ENCODE results near the gene RGS19. TPM values are rescaled to one million over a fixed set of nuclear protein-coding genes. Genes with fewer than 3 reads are reported as not detected.
"Not testable (repeated sequence)": the region's sequence is repeated elsewhere in the genome, so short reads cannot be mapped to it uniquely, and the experiment has no call there.

The RGS19 gene, protein sequence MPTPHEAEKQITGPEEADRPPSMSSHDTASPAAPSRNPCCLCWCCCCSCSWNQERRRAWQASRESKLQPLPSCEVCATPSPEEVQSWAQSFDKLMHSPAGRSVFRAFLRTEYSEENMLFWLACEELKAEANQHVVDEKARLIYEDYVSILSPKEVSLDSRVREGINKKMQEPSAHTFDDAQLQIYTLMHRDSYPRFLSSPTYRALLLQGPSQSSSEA
- 1 to 10 TPM; 6.3 to 9.1 (median 8.3) TPM for total RNA-seq
- polyA plus RNA-seq, result 5.8 TPM
- long read RNA-seq, donor 1, transcript RGS19-202 (6 exons, 1,593 nt), result major isoform, 10 of 27 reads
- long read RNA-seq, donor 1, partial matches to known transcripts, result 2 of 27 reads
- long read RNA-seq, donor 1, other reads (novel, unspliced or antisense), result 13 of 27 reads
- long read RNA-seq, donor 2, partial matches to known transcripts, result 2 of 11 reads
- long read RNA-seq, donor 2, other reads (novel, unspliced or antisense), result 3 of 11 reads
- long read RNA-seq, donor 3, transcript RGS19-202 (6 exons, 1,593 nt), result minor isoform, 6 of 29 reads
- long read RNA-seq, donor 3, transcript RGS19-201 (6 exons, 1,510 nt), result major isoform, 11 of 29 reads
- long read RNA-seq, donor 3, partial matches to known transcripts, result 2 of 29 reads
- long read RNA-seq, donor 3, other reads (novel, unspliced or antisense), result 10 of 29 reads
- long read RNA-seq, donor 4, partial matches to known transcripts, result 0 of 10 reads
- long read RNA-seq, donor 4, other reads (novel, unspliced or antisense), result 3 of 10 reads

DNA sequence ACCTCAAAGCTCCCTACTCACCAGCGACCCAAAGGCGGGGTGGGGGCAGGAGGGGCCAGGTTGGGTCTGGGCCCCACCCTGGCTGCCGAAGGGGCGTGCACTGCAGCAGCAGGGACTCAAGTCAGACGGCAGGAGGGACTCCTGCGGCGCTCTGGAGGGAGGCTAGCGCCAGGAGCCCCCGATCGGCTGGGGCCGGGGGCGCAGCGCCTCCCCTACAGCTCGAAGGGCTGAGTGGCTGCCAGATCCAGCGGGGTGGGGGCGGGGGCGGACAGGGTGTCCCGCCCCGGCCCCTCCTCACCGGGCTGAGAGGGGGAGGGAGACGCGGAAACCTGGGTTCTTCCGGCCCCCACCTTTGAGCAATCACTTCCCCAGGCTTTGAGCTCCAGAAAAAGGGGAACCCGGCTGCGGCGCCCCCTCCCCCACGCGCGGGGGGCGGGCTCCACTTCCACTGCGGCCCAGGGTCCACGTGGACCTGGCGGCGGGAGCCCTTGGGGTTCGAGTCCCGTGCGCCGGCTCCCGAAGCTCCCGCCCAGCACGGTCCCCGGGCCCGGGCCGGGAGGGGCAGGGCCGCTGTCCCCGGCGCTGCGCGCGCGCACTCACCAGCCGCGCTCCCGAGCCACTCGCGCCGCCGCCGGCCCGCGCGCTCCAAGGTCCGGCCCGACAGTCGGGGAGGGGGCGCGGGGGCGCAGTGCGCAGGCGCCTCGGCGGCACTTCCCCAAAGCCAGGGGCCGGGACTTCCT is at the start of gene RGS19:
TSS of gene RGS19 (minus strand) at position 246 of the 740 bp plus-strand sequence. CDS start 2,632 bp downstream, outside the sequence.
- ATAC-seq (peak; percentile 64 to 65), DNase-seq (peak; percentile 85 to 93 (median 93))
- Histone ChIP-seq H3K27ac (ENCODE audit: low read length) (peak within 1 kb of the TSS; percentile 51), H3K9me3 (ENCODE audit: control insufficient read depth, low read length) (no peaks in the 10 kb centered on the region), H3K27me3 (ENCODE audit: control insufficient read depth, insufficient read depth) (no peaks in the 10 kb centered on the region), H3K4me1 (ENCODE audit: control insufficient read depth, insufficient read depth, low read length) (no peaks in the 10 kb centered on the region), H3K4me3 (ENCODE audit: low read length) (peak within 1 kb of the TSS; percentile 85)
- intact Hi-C loops (cut with DNase I), result loop anchor here in 1 of 4 donors (5.0 kb wide), 1 partner anchor 43 kb away; no protein-coding TSS in a partner anchor
- 1% methylated on average over 73 of the region's 73 CpGs for WGBS

DNA sequence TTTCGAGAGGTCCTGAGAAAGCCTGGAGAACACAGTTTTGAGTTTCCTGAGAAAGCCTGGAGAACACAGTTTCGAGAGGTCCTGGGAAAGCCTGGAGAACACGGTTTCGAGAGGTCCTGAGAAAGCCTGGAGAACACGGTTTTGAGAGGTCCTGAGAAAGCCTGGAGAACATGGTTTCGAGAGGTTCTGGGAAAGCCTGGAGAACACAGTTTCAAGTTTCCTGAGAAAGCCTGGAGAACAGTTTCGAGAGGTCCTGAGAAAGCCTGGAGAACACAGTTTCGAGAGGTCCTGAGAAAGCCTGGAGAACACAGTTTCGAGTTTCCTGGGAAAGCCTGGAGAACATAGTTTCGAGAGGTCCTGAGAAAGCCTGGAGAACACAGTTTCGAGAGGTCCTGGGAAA is 44.2 kb upstream of the RGS19 start:
- 85% methylated on average over 11 of the region's 11 CpGs for WGBS

DNA sequence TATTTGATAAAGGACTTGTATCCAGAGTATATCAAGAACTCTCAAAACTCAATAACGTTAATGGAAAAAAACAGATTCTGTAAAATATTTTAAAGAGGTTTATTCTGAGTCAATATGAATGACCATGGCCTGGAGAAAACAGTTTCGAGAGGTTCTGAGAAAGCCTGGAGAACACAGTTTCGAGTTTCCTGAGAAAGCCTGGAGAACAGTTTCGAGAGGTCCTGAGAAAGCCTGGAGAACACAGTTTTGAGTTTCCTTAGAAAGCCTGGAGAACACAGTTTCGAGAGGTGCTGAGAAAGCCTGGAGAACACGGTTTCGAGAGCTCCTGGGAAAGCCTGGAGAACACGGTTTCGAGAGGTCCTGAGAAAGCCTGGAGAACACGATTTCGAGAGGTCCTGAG is 43.6 kb upstream of the RGS19 start:
- not testable (repeated sequence) for DNase-seq; H3K4me3 ChIP-seq (ENCODE audit: low read length); ATAC-seq; H3K27ac ChIP-seq (ENCODE audit: low read length); H3K4me1 ChIP-seq (ENCODE audit: control insufficient read depth, insufficient read depth, low read length); H3K27me3 ChIP-seq (ENCODE audit: control insufficient read depth, insufficient read depth); H3K9me3 ChIP-seq (ENCODE audit: control insufficient read depth, low read length)
- intact Hi-C loops (cut with DNase I), result loop anchor here in 2 of 4 donors (5.0 kb wide), 2 partner anchors 41 to 86 kb away; partner anchors contain the start of genes C20orf204 (in 1 of the 2), LKAAEAR1 (in 1 of the 2) and OPRL1 (in 1 of the 2)
- WGBS, result 83% methylated on average over 11 of the region's 11 CpGs

More for the DNA sequence above, 44.2 kb upstream of the RGS19 start:
- H3K27ac ChIP-seq (ENCODE audit: low read length); H3K4me3 ChIP-seq (ENCODE audit: low read length); H3K4me1 ChIP-seq (ENCODE audit: control insufficient read depth, insufficient read depth, low read length); DNase-seq; H3K27me3 ChIP-seq (ENCODE audit: control insufficient read depth, insufficient read depth); H3K9me3 ChIP-seq (ENCODE audit: control insufficient read depth, low read length); ATAC-seq: not testable (repeated sequence)
- intact Hi-C loops (cut with DNase I), result loop anchor here in 2 of 4 donors (5.0 kb wide), 2 partner anchors 41 to 86 kb away; partner anchors contain the start of genes C20orf204 (in 1 of the 2), LKAAEAR1 (in 1 of the 2) and OPRL1 (in 1 of the 2)

DNA sequence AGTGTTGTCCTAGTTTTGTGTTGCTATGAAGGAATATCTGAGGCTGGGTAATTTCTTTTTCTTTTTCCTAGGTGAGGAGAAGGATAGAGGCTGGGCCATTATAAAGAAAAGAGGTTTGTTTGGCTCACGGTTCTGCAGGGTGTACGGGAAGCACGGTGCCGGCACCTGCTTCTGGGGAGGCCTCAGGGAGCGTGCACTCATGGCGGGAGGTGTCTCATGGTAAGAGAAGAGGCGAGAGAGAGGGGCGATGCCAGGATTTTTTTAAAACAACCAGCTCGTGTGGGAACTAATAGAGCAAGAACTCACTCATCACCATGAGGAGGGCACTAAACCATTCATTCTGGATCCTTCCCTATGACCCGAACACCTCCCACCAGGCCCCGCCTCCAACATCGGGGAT is 42.3 kb upstream of the RGS19 start:
- Histone ChIP-seq H3K9me3 (ENCODE audit: control insufficient read depth, low read length) (no peaks in the 10 kb centered on the region), H3K4me1 (ENCODE audit: control insufficient read depth, insufficient read depth, low read length) (no peaks in the 10 kb centered on the region), H3K27ac (ENCODE audit: low read length) (no peak overlapping the region), H3K4me3 (ENCODE audit: low read length) (no peak overlapping the region), H3K27me3 (ENCODE audit: control insufficient read depth, insufficient read depth) (no peaks in the 10 kb centered on the region)
- 86% methylated on average over 12 of the region's 12 CpGs for WGBS
- DNase-seq (peak in 2 of 3 donors; percentile 4 to 21), ATAC-seq (no peak)
- intact Hi-C loops (cut with DNase I), result loop anchor here in 2 of 4 donors (5.0 kb wide), 2 partner anchors 39 to 84 kb away; partner anchors contain the start of genes C20orf204 (in 1 of the 2), LKAAEAR1 (in 1 of the 2) and OPRL1 (in 1 of the 2)

DNA sequence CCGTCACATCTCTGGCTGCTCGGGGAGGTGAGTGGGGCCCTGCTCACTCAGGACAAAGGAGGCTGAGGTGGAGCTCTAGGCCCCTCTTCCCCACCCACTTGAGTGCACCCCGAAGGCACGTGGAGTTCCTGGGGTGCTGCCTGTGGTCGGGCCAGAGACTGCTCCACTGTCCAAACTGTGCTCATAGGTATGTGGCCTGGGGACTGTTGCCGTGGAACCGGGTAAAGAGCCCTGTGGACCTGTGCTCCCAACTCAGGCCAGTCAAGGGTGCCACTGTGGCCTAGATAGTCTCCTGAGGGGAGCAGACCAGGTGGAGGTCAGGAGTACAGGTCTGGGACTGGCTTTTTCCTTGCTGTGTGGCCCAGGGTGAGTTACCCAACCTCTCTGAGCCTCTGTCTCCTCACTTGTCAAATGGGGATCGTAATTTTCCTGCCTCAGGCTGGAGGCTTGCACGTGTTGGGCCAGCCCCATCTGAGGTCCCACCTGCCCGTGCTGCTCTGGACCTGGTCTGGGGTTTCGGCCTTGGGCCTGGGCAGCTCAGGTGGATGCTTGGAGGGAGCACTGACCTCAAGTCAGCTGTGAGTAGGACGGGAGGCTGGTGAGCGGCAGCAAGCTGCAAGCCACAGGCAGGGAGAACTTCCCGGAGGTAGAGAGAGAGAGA is 40.5 kb upstream of the RGS19 start:
- peak; percentile 34 to 47 for ATAC-seq

DNA sequence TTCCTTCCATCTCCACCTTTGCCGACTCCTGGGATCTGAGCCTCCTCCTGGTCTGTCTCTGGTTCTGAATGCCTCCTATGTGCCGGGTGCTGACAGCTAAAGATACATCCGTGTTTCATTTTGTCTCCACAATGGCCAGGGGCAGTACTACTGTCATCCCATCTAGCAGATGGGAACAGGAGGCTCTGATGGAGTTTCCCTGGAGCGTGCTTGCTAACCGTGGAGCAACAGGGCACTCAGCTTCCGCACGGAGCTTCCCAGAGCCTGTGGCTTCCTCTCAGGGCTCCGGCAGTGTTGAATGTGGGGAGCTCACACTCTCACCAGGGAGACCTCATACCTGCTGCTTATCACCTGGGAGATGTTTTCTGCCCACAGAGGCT is 40.0 kb upstream of the RGS19 start:
- no peak overlapping the region for H3K27ac ChIP-seq (ENCODE audit: low read length)
- no peak overlapping the region for H3K4me3 ChIP-seq (ENCODE audit: low read length)
- no peaks in the 10 kb centered on the region for H3K4me1 ChIP-seq (ENCODE audit: control insufficient read depth, insufficient read depth, low read length)
- no peaks in the 10 kb centered on the region for H3K27me3 ChIP-seq (ENCODE audit: control insufficient read depth, insufficient read depth)
- 69% methylated on average over 8 of the region's 8 CpGs for whole genome bisulfite sequencing
- intact Hi-C loops (cut with DNase I), result no loop called here
- no peak for ATAC-seq
- no peak for DNase-seq
- H3K9me3 ChIP-seq (ENCODE audit: control insufficient read depth, low read length), result no peaks in the 10 kb centered on the region

More for the DNA sequence above, 40.5 kb upstream of the RGS19 start:
- peak in 2 of 3 donors; percentile 42 to 55 for DNase-seq
- H3K27ac ChIP-seq (ENCODE audit: low read length), result no peak overlapping the region
- no peaks in the 10 kb centered on the region for H3K27me3 ChIP-seq (ENCODE audit: control insufficient read depth, insufficient read depth)
- H3K9me3 ChIP-seq (ENCODE audit: control insufficient read depth, low read length), result no peaks in the 10 kb centered on the region
- no peak overlapping the region for H3K4me3 ChIP-seq (ENCODE audit: low read length)
- intact Hi-C loops (cut with DNase I), result loop anchor here in 2 of 4 donors (5.0 kb wide), 2 partner anchors 38 to 83 kb away; partner anchors contain the start of genes C20orf204 (in 1 of the 2), LKAAEAR1 (in 1 of the 2) and OPRL1 (in 1 of the 2)
- 64% methylated on average over 14 of the region's 14 CpGs for WGBS
- no peaks in the 10 kb centered on the region for H3K4me1 ChIP-seq (ENCODE audit: control insufficient read depth, insufficient read depth, low read length)

DNA sequence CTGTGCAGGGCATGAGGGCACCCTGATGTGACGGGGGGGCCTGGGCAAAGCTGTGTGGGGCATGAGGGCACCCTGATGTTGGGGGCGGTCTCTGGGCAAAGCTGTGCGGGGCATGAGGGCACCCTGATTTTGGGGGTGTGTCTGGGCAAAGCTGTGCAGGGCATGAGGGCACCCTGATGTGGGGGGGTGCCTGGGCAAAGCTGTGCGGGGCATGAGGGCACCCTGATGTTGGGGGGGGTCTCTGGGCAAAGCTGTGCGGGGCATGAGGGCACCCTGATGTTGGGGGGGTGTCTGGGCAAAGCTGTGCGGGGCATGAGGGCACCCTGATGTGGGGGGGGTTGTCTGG is 38.1 kb upstream of the RGS19 start:
- 68% methylated on average over 5 of the region's 6 CpGs for WGBS
- H3K4me3 ChIP-seq (ENCODE audit: low read length); H3K27me3 ChIP-seq (ENCODE audit: control insufficient read depth, insufficient read depth); ATAC-seq; intact Hi-C loops (cut with DNase I); H3K9me3 ChIP-seq (ENCODE audit: control insufficient read depth, low read length); H3K4me1 ChIP-seq (ENCODE audit: control insufficient read depth, insufficient read depth, low read length); H3K27ac ChIP-seq (ENCODE audit: low read length): not testable (repeated sequence)
- DNase-seq, result peak in 2 of 3 donors; percentile 3 to 7

DNA sequence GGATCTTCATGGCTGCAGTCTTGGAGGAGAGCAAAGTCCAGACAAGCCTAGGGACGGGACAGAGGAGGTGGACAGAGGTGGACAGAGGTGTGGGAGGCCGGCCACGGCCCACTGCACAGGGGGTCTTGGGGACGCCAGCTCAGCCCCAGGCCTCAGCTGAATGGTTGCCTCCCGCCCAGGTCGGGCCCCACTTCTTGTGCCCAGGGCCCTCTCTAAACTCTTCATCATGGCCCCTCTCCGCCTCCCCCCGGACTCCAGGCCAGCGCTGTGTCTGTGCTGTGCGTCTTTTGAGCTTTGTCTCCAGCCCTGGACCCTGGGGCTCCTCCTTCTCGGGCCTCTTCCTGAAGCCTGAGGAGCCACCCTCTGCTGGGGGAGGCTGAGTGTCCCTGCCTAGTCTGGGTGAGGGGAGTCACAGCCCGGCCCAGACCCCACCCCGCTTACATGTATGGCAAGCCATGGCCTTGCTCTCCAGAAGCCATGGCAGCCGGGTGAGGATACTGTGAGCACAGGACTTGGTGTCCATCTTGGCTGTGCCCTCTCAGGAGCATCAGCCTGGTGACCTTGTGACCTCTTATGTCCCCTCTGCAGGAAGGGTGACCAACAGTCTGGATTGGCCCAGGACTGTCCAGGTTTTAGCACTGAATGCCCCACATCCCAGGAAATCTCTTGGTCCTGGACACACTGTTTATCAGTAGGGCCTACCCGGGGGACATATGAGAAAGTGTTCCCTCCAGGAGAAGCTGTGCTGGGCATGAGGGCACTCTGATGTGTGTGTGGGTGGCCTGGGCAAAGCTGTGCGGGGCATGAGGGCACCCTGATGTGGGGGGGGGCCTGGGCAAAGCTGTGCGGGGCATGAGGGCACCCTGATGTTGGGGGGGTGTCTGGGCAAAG is 37.5 kb upstream of the RGS19 start:
- WGBS, result 77% methylated on average over 17 of the region's 17 CpGs

DNA sequence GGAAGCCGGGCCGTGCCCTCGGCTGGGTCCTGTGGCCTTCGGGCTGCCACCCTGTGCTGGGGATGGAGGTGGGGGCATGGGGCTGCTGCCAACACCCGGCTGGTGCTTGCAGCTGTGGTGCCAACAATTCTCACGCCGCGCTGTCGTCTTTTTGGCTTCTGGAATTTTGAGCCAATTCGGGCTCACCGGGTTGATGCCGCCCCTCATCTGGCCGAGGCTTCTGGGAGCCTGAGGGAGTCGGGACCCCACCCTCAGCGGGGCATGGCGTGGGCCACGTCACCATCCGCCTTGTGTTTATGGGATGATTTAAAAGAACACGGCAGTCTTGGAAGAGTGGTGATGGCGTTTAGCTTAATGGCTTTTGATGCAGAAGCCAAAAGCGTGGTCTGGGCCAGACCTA is 36.7 kb upstream of the RGS19 start:
- H3K4me3 ChIP-seq (ENCODE audit: low read length), result no peak overlapping the region
- 85% methylated on average over 21 of the region's 21 CpGs for WGBS
- no peaks in the 10 kb centered on the region for H3K27me3 ChIP-seq (ENCODE audit: control insufficient read depth, insufficient read depth)
- intact Hi-C loops (cut with DNase I), result no loop called here
- DNase-seq (peak; percentile 6 to 39 (median 33)), ATAC-seq (no peak)
- no peaks in the 10 kb centered on the region for H3K4me1 ChIP-seq (ENCODE audit: control insufficient read depth, insufficient read depth, low read length)
- no peaks in the 10 kb centered on the region for H3K9me3 ChIP-seq (ENCODE audit: control insufficient read depth, low read length)
- no peak overlapping the region for H3K27ac ChIP-seq (ENCODE audit: low read length)

More for the DNA sequence above, 37.5 kb upstream of the RGS19 start:
- Histone ChIP-seq H3K4me3 (ENCODE audit: low read length) (no peak overlapping the region), H3K9me3 (ENCODE audit: control insufficient read depth, low read length) (no peaks in the 10 kb centered on the region), H3K27me3 (ENCODE audit: control insufficient read depth, insufficient read depth) (no peaks in the 10 kb centered on the region), H3K4me1 (ENCODE audit: control insufficient read depth, insufficient read depth, low read length) (no peaks in the 10 kb centered on the region), H3K27ac (ENCODE audit: low read length) (no peak overlapping the region)
- DNase-seq (peak in 2 of 3 donors; percentile 26 to 44), ATAC-seq (peak in 1 of 2 donors; percentile 4)
- intact Hi-C loops (cut with DNase I), result no loop called here

All from right cardiac atrium (tissue), 5 donors.